SK-N-SH (cell line): ENCODE measurements around the gene RNF169. TPM values are rescaled to one million over a fixed set of nuclear protein-coding genes. Genes with fewer than 3 reads are reported as not detected.

Source experiments
- CTCF ChIA-PET: fragments of 300-600, 350-600 bp; formaldehyde crosslinking; extraction: SDS; loops from one replicate; lab custom pipeline; 2021; lab: Yijun Ruan, JAX
- POLR2A ChIA-PET: fragments of 350-600 bp; sonication (Branson Sonifier 250); formaldehyde crosslinking; extraction: SDS; loops from one replicate; lab custom pipeline; 2020; ENCODE audit warnings: antibody characterized with exemption, inconsistent platforms; lab: Yijun Ruan, JAX
- DNase-seq: peaks from one replicate; pipeline ENCODE4 v3.0.0; 2012
- H2AFZ ChIP-seq: fragments of 200-600 bp; sonication (generic); 2 replicates; pipeline ENCODE4 v1.8.1; 2016; ENCODE audit warnings: antibody characterized with exemption, mild to moderate bottlenecking, low read depth
- H3F3A ChIP-seq: fragments of 200-600 bp; sonication (generic); replicated peaks from 2 replicates; pipeline ENCODE3; 2016; ENCODE audit warnings: antibody characterized with exemption, mild to moderate bottlenecking; ENCODE audit not compliant: insufficient read depth
- H3K27ac ChIP-seq, 2 experiments: fragments of 200-500 bp in 1 of 2; fragments of 200-600 bp in 1 of 2; sonication (Bioruptor generic) in 1 of 2; sonication (generic), shearing (Covaris generic) in 1 of 2; 2 replicates each; pipeline versions ENCODE4 v1.5.1 to v1.6.1; 2014 to 2016; ENCODE audit warnings: low read depth in 2 of 2, inconsistent platforms in 1 of 2, low read length in 1 of 2, mild to moderate bottlenecking in 1 of 2, mixed read lengths in 1 of 2
- H3K27me3 ChIP-seq: fragments of 200-600 bp; sonication (generic), shearing (Covaris generic); 2 replicates; pipeline ENCODE4 v1.6.1; 2016; ENCODE audit warnings: mixed run types; ENCODE audit not compliant: insufficient read depth
- H3K36me3 ChIP-seq, 2 experiments: fragments of 200-500 bp in 1 of 2; fragments of 200-600 bp in 1 of 2; sonication (Bioruptor generic) in 1 of 2; sonication (generic) in 1 of 2; replicated peaks in 1 of 2; 2 replicates each; pipeline versions ENCODE3 to v1.5.1; 2014 to 2016; ENCODE audit warnings: low read length in 1 of 2, mild to moderate bottlenecking in 1 of 2; ENCODE audit not compliant: insufficient read depth in 2 of 2, control insufficient read depth in 1 of 2
- H3K4me1 ChIP-seq, 2 experiments: fragments of 200-500 bp in 1 of 2; fragments of 200-600 bp in 1 of 2; sonication (Bioruptor generic) in 1 of 2; sonication (generic), shearing (Covaris generic) in 1 of 2; 2 replicates each; pipeline versions ENCODE4 v1.5.1 to v1.6.1; 2014 to 2016; ENCODE audit warnings: low read depth in 1 of 2, low read length in 1 of 2, mixed run types in 1 of 2; ENCODE audit not compliant: insufficient read depth in 2 of 2, control insufficient read depth in 1 of 2
- H3K4me2 ChIP-seq: fragments of 200-600 bp; sonication (generic), shearing (Covaris generic); 2 replicates; pipeline ENCODE4 v1.6.1; 2017; ENCODE audit warnings: mixed run types
- H3K4me3 ChIP-seq, 2 experiments: fragments of 200-500 bp in 1 of 2; fragments of 200-600 bp in 1 of 2; sonication (Bioruptor generic) in 1 of 2; sonication (generic), shearing (Covaris generic) in 1 of 2; 2 replicates each; pipeline versions ENCODE4 v1.5.1 to v1.8.1; 2014 to 2016; ENCODE audit warnings: low read depth in 2 of 2, inconsistent platforms in 1 of 2, low read length in 1 of 2, mild to moderate bottlenecking in 1 of 2, mixed read lengths in 1 of 2, moderate library complexity in 1 of 2
- H3K79me2 ChIP-seq: fragments of 200-600 bp; sonication (generic); 2 replicates; pipeline ENCODE4 v1.8.1; 2017; ENCODE audit warnings: mild to moderate bottlenecking; ENCODE audit not compliant: insufficient read depth
- H3K9ac ChIP-seq: fragments of 200-600 bp; sonication (generic); 2 replicates; pipeline ENCODE4 v1.6.1; 2017; ENCODE audit warnings: mixed run types
- H3K9me2 ChIP-seq: fragments of 200-600 bp; sonication (generic); 2 replicates; pipeline ENCODE4 v1.6.1; 2017; ENCODE audit warnings: mixed run types
- H3K9me3 ChIP-seq: fragments of 200-600 bp; sonication (generic); 2 replicates; pipeline ENCODE4 v1.6.1; 2017; ENCODE audit warnings: mixed run types, mild to moderate bottlenecking, moderate library complexity
- H4K20me1 ChIP-seq: fragments of 200-600 bp; sonication (generic); 2 replicates; pipeline ENCODE4 v1.6.1; 2017; ENCODE audit warnings: mild to moderate bottlenecking, mixed run types; ENCODE audit not compliant: insufficient read depth
- ELF1 ChIP-seq: IDR thresholded peaks from 2 replicates; pipeline ENCODE4 v1.4.0; 2012
- EZH2phosphoT487 ChIP-seq: fragments of 200-600 bp; sonication (generic); IDR thresholded peaks from 2 replicates; pipeline ENCODE4 v1.6.1; 2017; ENCODE audit warnings: low read depth, mixed run types, mild to moderate bottlenecking, antibody characterized with exemption, moderate library complexity, borderline replicate concordance
- FOSL2 ChIP-seq: IDR thresholded peaks from 2 replicates; pipeline ENCODE4 v1.4.0; 2012; ENCODE audit warnings: low read depth, mild to moderate bottlenecking, moderate library complexity, borderline replicate concordance
- FOXJ3 ChIP-seq: sonication (generic); formaldehyde crosslinking; IDR thresholded peaks from 2 replicates; pipeline ENCODE4 v1.5.1; 2020; ENCODE audit warnings: mild to moderate bottlenecking, missing genetic modification reagents
- GATA2 ChIP-seq: sonication (generic); formaldehyde crosslinking; IDR thresholded peaks from 2 replicates; pipeline ENCODE4 v1.5.0; 2020; ENCODE audit warnings: mild to moderate bottlenecking, missing genetic modification reagents
- IRF3 ChIP-seq: fragments of 150-350 bp; IDR thresholded peaks from 2 replicates; pipeline ENCODE4 v1.6.1; 2016; ENCODE audit warnings: mild to moderate bottlenecking, low read depth, low read length
- JUND ChIP-seq: IDR thresholded peaks from 2 replicates; pipeline ENCODE4 v1.4.0; 2012
- MAX ChIP-seq: IDR thresholded peaks from 2 replicates; pipeline ENCODE4 v1.4.0; 2012; ENCODE audit warnings: low read depth
- NFIC ChIP-seq: IDR thresholded peaks from 2 replicates; pipeline ENCODE4 v1.4.0; 2012; ENCODE audit warnings: borderline replicate concordance
- NRF1 ChIP-seq: IDR thresholded peaks from 2 replicates; pipeline ENCODE4 v1.6.1; 2012; ENCODE audit warnings: low read depth, mild to moderate bottlenecking, low read length
- RFX5 ChIP-seq: IDR thresholded peaks from 2 replicates; pipeline ENCODE4 v1.6.1; 2012; ENCODE audit warnings: mild to moderate bottlenecking, improper control_type of control experiment, low read length
- RXRA ChIP-seq: IDR thresholded peaks from 2 replicates; pipeline ENCODE4 v1.4.0; 2012; ENCODE audit warnings: low read depth, mild to moderate bottlenecking, borderline replicate concordance
- SMC3 ChIP-seq: IDR thresholded peaks from 2 replicates; pipeline ENCODE4 v1.6.1; 2012; ENCODE audit warnings: low read depth, low read length, improper control_type of control experiment
- TAF1 ChIP-seq: IDR thresholded peaks from 2 replicates; pipeline ENCODE4 v1.6.1; 2012; ENCODE audit warnings: low read depth, mild to moderate bottlenecking, low read length, moderate library complexity, borderline replicate concordance
- TEAD4 ChIP-seq: IDR thresholded peaks from 2 replicates; pipeline ENCODE4 v1.4.0; 2012; ENCODE audit warnings: mild to moderate bottlenecking, borderline replicate concordance; ENCODE audit not compliant: insufficient read depth
- WGBS: methylation state at CpG from one replicate; pipeline ENCODE4 v1.1.6; 2017; ENCODE audit warnings: low lambda C conversion rate; 5-methylcytosine and 5-hydroxymethylcytosine counted together
- polyA plus RNA-seq, 3 experiments: library from polyadenylated mRNA; depleted of rRNA; stranded (reverse); fragments of >200 nt; gene quantifications; 2 replicates each; pipeline ENCODE4 v1.2.3, GENCODE V29; 2012

The RNF169 gene
- polyA plus RNA-seq, 1 of the 3 experiments (the other 2 are of a cell fraction): 2.2 TPM

GRCh38 chr11:74780248-74781005 is 31.8 kb downstream of the RNF169 start:
- ChIA-PET CTCF (interaction anchor here (0.7 kb wide), 1 partner anchor 12 kb away, joined by 3 read pairs; no protein-coding TSS in a partner anchor), POLR2A (no interaction called here)
- no peak overlapping the region for H3K4me2 ChIP-seq
- H2AFZ ChIP-seq: no peak overlapping the region
- no peaks in the 10 kb centered on the region for H3K27me3 ChIP-seq
- WGBS: 90% methylated on average over 4 of the region's 4 CpGs
- H3K36me3 ChIP-seq: peaks cover 0 to under 1% of the 10 kb centered on the region in 2 experiments
- H3K4me1 ChIP-seq: peaks cover 3 to 14% of the 10 kb centered on the region in 2 experiments
- peaks cover 91% of the 10 kb centered on the region for H3K79me2 ChIP-seq
- DNase-seq: no peak
- TF ChIP-seq NRF1 (no peak), IRF3 (no peak)
- TF ChIP-seq, all 33 proteins: peak for 0
- no peak overlapping the region for H3K4me3 ChIP-seq
- peaks cover 13% of the 10 kb centered on the region for H3F3A ChIP-seq
- H3K9ac ChIP-seq: no peak overlapping the region
- peaks cover 50% of the 10 kb centered on the region for H4K20me1 ChIP-seq
- H3K27ac ChIP-seq: no peak overlapping the region
- H3K9me3 ChIP-seq: no peaks in the 10 kb centered on the region
- no peaks in the 10 kb centered on the region for H3K9me2 ChIP-seq

DNA sequence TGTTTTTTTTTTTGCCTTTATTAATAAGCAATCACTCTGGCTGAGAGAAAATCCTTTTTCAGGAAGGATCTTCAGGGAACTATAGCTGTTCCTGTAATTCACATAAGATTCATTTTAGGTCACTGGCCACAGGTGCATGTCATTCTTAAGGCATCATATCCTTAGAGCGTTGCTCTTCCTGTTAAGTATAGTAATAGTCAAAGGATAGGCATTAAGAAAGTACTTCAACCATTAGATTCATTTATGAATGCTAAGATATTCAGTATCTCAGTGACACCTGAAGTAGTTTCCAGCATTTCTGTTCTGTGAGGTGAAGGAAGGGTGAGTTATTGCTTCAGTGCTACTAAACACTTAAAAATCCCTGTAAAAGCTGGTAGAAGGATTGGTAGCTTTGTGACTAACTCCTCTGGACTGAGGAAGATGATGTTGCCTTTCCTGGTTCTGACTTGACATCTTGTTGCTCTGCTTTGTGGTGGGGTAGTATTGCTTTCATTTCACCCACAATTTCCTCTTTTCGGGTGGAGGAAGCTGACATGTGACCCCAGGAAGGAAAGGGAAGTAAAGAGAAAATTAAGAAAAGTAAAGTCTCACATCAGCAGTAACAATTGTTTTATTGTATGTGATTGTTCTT is 34.7 kb downstream of the RNF169 start:
- Histone ChIP-seq H3K27me3 (no peaks in the 10 kb centered on the region), H3F3A (peaks cover 13% of the 10 kb centered on the region)
- CTCF ChIA-PET: interaction anchor here (1.5 to 1.8 kb wide), 2 partner anchors 11 to 422 kb away, joined by 3 to 5 read pairs; no protein-coding TSS in a partner anchor
- POLR2A ChIA-PET: no interaction called here
- TF ChIP-seq ELF1 (0 out of 2 replicates have a peak, but pooled peaks have one; percentile 16), JUND (peak; percentile 3; the same call in 1 of the 2 replicates), FOSL2 (peak; percentile 46; the same call in 1 of the 2 replicates), EZH2phosphoT487 (no peak)
- TF ChIP-seq, all 33 proteins: peak for 3
- DNase-seq: no peak
- 57% methylated on average over 2 of the region's 2 CpGs for WGBS
- Histone ChIP-seq H3K9ac (no peak overlapping the region), H4K20me1 (peaks cover 38% of the 10 kb centered on the region), H3K9me2 (no peaks in the 10 kb centered on the region), H3K9me3 (no peaks in the 10 kb centered on the region), H2AFZ (no peak overlapping the region), H3K4me3 (no peak overlapping the region), H3K79me2 (peaks cover 97% of the 10 kb centered on the region), H3K4me2 (peak overlapping the region; percentile 47), H3K36me3 (peaks cover 0 to 4% of the 10 kb centered on the region in 2 experiments), H3K27ac (peak overlapping the region in 1 of 2 experiments; percentile 30; a peak in 2 of 4 replicates), H3K4me1 (peaks cover 3 to 10% of the 10 kb centered on the region in 2 experiments)

DNA sequence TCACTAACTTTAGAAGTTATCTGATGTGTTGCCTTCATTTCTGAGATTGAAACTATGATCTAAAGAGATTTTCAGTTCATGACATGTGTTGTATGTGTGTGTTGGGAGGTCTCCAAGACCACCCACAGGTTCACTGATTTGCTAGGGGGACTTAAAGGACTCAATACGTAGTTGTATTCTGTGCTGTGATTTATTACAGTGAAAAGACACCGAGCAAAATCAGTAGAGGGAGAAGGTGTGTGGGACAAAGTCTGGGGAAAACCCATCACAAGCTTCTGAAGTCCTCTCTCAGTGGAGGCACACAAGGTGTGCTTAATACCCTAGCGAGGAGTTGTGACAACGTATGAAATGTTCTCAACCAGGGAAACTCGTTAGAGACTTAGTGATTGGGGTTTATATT is 35.6 kb downstream of the RNF169 start:
- H3K9me2 ChIP-seq: no peaks in the 10 kb centered on the region
- H3F3A ChIP-seq: peaks cover 13% of the 10 kb centered on the region
- H3K79me2 ChIP-seq: peaks cover 96% of the 10 kb centered on the region
- H3K36me3 ChIP-seq: peaks cover 0 to 11% of the 10 kb centered on the region in 2 experiments
- POLR2A ChIA-PET: no interaction called here
- no peak for TF ChIP-seq EZH2phosphoT487
- no peak for TF ChIP-seq TEAD4
- no peak for TF ChIP-seq FOXJ3 (CRISPR knock-in tag)
- TF ChIP-seq TAF1: no peak
- no peak for TF ChIP-seq SMC3
- TF ChIP-seq RXRA: no peak
- TF ChIP-seq GATA2 (CRISPR knock-in tag): no peak
- no peak for TF ChIP-seq NFIC
- TF ChIP-seq RFX5: no peak
- no peak for TF ChIP-seq MAX
- TF ChIP-seq, all 33 proteins: peak for 0
- CTCF ChIA-PET: interaction anchor here (1.1 to 1.8 kb wide), 2 partner anchors 12 to 82 kb away, joined by 3 to 5 read pairs; no protein-coding TSS in a partner anchor
- Histone ChIP-seq H3K9me3 (no peaks in the 10 kb centered on the region), H4K20me1 (peaks cover 30% of the 10 kb centered on the region; the same call in 1 of the 2 replicates), H3K4me3 (no peak overlapping the region), H3K4me1 (peaks cover 3 to 10% of the 10 kb centered on the region in 2 experiments), H3K27me3 (no peaks in the 10 kb centered on the region), H3K4me2 (no peak overlapping the region), H2AFZ (no peak overlapping the region), H3K27ac (peak overlapping the region in 1 of 2 experiments; percentile 30; a peak in 1 of 4 replicates), H3K9ac (no peak overlapping the region)
- 96% methylated on average over 5 of the region's 5 CpGs for WGBS
- no peak for DNase-seq
